HG02678 (cell line): ENCODE data around the gene SEPTIN7.
"Not testable (repeated sequence)": the region's sequence is repeated elsewhere in the genome, so short reads cannot be mapped to it uniquely, and the experiment has no call there.

Source experiments
- ATAC-seq: cut with Tn5 transposase; IDR thresholded peaks from one replicate; pipeline ENCODE4 v1.9.1; 2021; ENCODE audit warnings: mild to moderate bottlenecking, moderate library complexity; ENCODE audit not compliant: unreplicated experiment

Gene SEPTIN7

DNA sequence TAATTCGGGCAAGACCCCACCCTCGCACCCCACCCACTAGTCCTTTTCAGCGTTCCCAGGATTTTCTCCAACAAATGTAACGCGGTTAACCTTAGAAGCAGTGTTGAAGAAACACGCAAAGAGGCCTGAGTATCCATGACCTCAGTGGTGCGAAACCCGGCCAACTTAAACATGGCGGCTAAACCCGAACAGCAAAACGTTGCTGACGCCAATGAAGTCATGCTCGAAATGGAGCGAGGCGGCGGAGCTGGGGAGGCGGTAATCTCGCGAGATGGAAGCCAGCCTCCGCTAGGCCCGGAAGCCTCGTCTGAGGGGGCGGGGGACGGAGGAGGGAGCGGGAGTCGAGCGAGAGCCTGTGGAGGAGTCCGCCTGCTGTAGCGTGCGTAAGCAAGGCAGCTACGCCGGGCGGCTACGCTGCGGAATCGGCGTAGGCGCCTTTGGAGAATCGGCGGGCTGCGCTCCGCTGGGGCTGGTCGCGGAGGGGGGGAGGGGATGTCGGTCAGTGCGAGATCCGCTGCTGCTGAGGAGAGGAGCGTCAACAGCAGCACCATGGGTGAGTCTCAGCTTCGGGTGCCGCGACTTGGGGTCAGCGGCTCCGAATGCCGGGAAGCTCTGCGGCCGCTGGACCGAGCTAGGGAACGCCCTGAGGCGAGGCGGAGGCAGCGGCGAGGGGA is at the start of gene SEPTIN7:
SEPTIN7 (plus strand) TSS at position 340 of the 674 bp plus-strand sequence; CDS start at position 493, 153 bp downstream.
- ATAC-seq = peak; percentile 84

DNA sequence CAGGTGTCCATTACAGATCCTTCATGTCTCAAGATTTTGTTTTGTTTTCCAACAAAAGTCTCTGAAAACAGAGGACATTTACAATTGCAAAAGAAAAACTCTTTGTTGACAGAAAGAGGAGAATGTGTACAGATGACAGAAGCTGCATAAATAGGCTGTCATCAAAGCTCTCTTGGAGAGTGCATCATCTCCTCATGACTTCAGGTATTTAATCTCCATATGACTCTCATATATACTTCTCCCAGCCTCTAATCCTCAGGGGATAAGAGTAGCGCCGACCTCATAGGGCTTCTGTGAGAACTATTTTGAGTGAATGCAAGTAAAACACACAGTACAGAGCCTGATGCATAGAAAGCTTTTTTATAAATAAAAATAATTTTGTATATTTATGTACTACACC is 48.1 kb upstream of the SEPTIN7 start:
- ATAC-seq = no peak

DNA sequence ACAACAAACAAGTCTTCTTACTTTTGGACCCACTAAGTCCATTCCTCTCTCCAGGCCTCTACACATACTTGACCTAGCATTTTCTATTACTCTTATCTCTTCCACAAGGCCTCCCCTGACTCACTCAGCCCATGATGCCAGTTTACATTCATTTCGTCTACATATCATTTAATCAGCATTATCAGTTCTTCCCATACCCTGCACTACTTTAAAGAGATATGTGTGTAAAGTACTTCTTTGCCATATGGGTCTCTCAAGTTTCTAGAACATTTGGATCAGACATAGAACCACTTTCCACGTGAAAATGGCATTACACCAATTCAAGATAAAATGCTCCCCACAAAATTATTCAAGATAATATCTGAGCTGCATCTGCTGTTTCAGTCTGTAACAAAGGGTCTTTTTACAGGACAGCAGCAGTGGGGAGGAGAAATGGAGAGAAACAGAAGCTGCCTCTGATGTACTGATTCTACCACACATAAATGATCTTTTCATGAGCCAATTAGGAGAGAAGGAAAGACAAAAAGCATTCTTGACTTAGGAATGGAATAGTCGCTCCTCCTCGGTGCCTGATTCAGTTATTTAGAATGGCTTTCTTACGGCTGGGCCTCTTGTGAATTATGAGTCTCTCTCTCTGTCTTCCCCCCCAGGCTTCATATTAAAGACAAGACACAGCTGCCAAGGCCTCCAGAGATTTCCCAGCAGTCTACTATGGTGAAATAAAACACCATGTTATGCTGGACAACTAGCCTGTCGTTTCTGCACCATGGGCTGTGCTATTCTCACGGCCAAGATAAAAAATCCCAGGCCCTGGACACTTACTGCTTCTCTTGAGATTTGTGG is 46.9 kb upstream of the SEPTIN7 start:
- no peak for ATAC-seq

DNA sequence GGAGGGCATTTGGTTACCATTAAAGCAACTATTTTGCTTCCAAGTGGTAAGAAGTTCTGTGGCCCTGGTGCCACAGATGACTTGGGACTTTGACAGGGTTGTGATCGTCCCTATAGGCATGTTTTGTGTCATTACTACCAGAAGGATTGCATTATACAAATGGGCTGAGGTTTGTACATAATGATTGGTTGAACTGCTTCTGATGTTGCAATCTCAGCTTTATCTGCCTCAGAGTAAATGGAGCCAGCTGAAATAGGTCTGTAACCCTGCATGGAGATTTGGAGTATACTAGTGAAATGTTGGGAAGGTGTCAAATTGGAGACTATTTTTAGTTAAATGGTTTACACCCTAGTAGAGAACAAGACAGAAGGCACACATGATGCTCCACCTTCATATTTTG is 46.1 kb upstream of the SEPTIN7 start:
- no peak for ATAC-seq

DNA sequence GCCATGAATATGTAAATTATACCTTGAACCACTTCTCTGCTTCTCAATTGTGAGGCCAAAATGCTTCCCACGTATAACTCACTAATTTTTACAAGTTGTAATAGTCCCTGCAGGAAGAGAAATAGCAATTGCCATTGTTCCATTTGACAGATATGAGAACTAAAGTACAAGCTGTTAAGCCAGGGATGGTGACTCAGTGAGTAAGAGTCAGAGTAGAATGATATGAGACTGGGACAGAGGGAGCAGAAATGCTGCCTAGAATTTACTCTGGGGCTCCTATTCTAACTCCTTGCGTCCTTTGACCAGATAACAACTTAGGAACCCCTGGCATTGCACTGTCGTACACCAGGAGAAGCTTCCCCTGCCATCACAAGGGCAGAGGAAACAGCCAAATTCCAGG is 45.1 kb upstream of the SEPTIN7 start:
- ATAC-seq = no peak

DNA sequence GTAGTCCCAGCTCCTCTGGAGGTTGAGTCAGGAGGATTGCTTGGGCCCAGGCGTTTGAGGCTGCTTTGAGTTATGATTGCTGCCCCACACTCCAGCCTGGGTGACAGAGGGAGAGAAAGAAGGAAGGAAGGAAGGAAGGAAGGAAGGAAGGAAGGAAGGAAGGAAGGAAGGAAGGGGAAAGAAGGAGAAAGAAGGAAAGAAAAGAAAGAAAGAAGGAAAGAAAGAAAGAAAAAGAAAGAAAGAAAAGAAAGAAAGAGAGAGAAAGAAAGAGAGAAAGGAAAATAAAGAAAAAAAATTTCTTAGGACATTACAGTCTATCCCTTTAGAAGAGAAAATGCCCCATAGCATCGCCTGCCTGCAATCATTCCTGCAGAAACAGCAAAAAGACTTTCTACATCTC is 44.4 kb upstream of the SEPTIN7 start:
- ATAC-seq = not testable (repeated sequence)

DNA sequence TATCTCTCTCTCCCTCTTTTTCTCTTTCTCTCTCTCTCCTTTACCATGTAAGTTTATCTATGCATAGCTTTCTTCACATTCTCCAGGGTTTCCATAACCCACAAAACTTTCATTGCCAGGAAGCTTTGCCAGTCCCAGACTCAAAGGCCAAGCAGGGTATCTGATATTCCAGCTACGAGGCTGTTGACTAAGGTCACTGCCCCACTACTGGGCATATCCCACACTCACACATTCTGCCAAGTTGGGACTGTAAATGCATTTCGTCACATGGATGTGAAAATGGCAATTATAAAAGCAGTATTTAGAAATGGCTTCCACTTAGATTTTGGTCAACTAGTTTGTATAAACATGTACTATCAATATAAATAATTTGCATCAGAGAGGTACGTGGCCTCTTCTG is 43.3 kb upstream of the SEPTIN7 start:
- ATAC-seq = no peak

DNA sequence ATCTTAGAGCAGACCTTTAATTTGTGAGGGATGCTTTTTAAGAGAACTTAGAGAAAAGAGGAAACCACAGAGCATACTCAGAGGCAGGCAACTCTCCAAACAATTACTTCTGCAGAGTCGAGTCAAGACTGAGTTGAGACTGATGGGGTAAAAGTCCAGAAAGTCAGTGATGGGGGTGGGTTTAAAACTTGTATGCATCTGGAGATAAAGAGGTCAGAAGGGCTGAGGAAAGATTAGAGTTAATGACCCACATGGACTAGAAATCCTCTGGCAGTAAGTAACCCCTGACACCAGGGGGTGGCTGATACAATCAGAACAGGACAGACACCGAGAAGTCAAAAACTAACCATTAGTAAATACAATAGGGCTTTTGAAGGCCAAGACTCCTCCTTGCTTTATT is 42.4 kb upstream of the SEPTIN7 start:
- ATAC-seq = no peak

DNA sequence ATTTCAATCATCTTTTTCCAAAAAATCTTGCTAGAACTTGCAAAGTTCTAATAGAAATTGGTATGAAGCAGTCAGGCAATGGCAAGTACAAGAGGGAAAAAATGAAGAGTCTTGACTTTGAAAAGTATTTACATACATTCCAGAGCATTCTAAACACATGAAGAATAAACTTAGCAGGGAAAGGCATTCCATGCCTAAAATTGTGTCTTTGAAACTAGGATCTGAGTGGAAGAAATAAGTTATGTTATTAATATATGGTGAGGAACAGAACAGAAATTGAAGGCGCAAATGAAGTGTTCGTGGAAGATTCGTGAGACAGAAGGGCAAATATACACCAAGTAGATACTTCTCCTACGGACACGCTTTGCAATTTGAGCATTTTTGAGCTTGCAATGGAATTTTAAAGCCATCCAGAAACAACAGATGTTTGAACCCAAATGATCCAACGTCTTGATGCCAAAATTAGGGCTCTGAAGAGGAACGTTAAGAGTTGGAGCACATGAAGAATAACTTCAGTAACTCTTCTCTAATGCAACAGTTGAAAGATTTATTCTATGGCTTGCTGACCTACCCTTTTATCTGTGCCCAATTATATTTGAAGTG is 40.6 kb upstream of the SEPTIN7 start:
- no peak for ATAC-seq

DNA sequence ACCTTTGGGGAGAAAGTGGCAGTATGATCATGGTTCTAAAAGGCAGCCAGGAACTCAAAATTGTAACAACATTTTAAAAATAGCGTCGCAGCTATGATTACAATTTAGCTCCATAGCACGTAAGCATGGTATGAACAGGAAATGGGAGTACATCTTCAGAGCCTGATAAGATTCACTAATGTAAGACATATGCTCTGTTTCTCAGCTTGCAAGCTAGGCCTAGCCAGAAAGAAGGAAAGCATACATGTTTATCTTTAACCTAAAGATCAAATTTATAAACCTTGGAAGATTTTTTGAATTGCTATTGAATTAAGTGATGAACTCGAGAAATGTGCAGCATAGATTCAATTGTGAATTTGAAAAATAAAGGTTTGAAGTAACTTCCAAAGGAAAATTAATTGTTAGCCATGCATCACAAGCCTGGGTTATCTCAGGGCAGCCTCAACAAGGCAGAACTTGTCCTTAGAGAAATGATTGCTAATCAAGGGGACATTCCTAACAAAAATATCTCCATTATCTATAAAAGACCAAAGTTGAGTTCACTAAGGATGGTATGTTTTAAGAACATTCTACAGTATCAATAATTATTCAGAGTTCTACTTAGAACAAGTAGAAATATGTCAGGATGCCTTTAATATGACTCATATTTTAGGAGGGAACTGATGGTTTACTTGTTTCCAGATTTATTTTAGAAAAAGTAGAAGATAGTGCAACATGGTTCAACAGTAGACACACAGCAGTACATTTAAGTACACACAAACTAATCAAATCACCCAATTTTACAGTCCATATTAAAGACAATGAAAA is 38.8 kb upstream of the SEPTIN7 start:
- ATAC-seq = no peak

DNA sequence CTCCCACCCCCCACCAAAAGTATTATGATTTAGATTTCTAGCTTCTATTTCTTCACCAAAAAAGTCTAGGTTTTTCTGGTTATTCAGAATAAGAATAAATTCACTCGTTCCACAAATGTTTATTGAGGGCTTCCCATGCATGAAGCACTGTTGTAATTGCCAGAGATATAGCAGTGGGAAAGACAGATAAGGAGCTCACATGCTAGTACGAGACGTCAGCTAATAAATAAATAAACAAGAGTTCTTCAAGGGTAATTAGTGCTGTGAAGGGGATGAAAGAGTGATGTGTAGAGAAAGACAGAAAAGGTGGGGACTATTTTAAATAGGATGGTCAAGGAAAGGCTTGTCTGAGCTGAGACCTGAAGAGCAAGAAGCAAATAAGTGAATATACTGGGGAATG is 38.1 kb upstream of the SEPTIN7 start:
- no peak for ATAC-seq

DNA sequence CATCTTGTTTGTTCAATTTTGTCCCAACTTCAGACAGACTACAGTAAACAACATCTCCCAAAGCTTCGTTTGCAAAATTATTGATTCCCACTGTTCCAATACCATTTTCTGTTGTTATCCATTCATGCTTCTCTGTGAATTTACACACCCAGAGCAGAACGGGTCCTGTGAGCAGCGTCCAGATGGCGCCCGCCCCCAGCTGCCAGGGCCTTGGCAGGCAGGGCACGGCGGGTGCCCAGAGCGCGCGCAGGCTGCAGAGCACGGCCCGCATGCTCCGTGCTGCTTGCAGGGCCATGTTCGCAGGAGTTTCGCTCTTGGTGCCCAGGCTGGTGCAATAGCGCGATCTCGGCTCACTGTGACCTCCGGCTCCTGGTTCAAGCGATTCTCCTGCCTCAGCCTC is 32.5 kb upstream of the SEPTIN7 start:
- ATAC-seq = no peak

DNA sequence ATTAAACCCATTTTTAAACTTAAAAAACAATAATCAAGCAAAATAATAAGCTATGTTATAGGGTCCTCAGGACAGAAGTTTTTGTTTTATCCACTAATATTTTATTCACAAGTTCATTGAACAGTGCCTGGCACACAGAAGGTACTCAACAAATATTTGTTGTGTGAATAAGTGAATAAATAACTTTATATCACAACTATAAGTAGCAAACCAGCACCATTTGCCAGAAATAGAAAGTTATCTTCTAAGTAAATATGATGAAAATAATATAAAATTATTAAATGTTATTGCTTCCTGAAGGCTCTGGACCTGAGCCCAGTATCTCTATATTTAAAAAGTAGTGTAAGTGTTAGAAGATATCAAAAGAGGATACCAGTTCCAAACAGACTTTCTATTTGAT is 29.1 kb upstream of the SEPTIN7 start:
- ATAC-seq = no peak

DNA sequence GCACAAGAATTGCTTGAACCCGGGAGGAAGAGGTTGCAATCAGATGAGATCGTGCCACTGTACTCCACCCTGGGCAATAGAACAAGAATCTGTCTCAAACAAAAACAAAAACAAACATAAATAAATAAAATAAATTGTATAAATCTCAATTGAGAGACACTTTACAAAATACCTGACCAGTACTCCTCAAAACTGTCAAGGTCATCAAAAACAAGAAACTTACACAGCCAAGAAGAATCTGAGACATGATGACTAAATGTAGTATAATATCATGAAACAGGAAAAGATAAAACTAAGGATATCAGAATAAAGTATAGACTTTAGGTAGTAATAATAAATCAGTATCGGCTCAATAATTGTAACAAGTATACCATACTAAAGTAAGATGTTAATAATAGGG is 26.9 kb upstream of the SEPTIN7 start:
- no peak for ATAC-seq

DNA sequence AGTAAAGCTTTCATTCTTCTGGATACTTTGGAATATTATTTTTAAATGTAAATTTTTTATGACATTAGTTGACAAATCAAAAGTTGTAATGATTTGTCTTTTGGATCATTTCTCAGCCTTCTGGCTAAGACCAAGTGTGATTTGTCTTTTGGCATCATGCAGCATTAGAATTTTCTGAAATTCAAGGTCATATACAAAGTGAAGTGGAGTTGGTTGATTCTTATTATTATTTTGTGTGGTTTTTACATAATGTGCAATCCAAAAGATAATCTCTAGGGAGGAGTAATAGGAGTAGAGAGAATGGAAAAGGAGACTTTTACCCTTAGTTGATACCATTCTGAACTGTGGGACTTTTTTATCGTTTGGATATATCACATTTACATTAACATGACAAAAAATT is 24.2 kb upstream of the SEPTIN7 start:
- ATAC-seq = no peak

DNA sequence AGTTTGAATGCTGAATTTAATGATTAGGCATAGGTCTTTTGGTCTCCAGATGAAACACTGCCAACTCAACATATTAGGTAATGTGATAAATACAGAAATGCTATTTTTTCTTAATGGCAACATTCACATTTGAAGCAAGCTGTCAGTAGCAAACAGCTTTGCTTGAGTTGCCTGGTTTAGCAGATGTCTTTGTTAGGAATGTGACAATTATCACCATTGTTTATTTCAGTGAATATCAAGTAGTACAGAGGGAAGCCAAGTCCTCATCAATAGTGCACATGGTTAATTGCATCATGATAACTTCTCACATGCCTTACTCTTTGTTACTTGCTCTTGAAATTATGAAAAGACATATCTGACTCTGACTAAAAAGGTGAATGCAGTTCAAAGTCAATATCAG is 23.7 kb upstream of the SEPTIN7 start:
- ATAC-seq = no peak

DNA sequence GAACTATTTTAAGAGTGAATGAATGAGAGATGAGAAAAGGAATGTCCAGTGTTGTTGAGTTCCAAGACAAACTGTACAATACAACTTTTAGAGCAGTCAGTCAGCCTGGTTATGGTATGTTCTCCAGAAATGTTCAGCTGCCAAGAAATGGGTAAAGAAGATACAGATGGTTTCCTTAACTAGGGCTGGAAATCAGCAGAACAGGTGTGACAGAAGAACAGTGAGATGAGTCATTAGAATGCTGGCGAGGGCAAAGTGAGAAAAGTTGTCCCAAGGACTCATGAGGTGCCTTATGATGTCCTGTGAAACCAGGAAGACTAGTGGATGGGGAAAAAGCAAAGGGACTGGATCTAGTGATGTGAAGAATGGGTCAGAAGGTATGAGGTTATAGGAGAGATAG is 20.8 kb upstream of the SEPTIN7 start:
- no peak for ATAC-seq

DNA sequence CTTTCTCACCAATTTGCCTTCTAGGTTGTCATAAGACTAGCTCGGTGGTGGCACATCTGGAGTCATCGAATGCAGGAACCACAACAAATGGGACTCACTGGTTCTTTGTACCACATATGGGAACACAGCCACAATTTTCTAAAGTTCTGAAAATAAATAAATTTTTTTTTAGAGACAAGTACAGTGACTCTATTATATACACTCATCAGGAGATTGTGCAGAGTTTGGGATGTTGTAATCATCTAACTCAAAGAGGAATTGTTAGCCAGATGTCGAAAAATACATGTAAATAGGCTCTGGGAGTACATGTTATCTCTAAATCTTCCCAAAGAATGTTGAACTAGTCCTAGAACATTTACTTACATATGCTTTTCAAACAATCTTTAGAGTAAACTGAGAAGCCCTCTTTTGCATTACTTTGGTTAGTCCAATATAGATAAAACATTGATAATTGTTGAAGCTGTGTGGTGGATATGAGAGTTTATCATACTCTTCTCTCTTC is 19.6 kb upstream of the SEPTIN7 start:
- ATAC-seq = no peak

DNA sequence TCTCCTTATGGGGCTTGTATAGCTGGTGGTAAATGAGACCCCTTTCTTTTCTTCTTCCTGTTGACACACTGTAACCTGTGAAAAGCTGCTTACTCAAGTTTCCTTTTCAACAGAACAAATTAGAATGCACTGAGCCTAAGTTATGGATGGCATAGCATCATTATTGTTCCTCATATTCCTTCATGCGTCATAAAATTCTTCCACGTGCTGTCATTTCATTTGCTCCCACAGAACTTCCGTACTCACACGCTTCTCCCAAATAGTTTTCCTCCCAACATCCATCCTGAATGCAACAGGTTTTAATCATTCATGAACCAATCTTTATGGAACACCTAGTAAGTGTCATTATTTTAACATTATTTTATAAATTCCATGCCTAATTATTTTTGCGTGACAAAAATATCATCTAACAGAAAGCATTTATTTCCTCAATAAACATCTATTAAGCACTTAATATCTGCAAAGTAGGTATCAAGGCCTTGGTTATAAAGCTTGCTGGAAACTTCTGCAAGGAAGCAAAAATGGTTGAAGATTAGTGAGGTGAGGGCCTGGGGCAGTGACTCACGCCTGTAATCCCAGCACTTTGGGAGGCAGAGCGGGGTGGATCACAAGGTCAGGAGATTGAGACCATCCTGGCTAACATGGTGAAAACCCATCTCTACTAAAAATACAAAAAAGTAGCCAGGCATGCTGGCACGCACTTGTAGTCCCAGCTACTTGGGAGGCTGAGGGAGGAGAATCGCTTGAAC is 18.9 kb upstream of the SEPTIN7 start:
- ATAC-seq = no peak

DNA sequence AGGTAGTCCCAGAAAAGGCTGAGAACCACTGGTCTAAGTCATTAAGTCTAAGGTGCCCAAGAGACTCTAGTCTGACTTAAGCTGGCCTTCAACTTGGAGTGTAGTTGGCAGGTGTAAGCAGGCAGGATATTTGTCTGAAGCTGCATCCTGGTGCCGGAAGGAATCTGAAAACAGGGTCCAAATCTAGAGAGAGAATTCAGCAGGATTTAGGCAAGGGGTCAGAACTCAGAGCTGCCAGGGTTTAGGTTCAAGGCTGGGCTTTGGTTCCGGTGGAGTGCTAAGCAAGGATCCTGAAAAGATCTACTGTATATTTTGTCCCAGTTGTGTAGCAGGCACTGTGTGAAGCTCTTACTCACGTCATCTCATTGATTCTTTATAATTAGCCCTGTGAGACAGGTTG is 16.5 kb upstream of the SEPTIN7 start:
- no peak for ATAC-seq
